Loucy (cell line): ENCODE data around the gene SLX9.

Experiments
- H2AFZ ChIP-seq: fragments of 200-600 bp; sonication (generic); 2 replicates; pipeline ENCODE4 v1.6.0; 2016; ENCODE audit warnings: antibody characterized with exemption, mild to moderate bottlenecking, low read length, moderate library complexity
- H3F3A ChIP-seq: fragments of 200-600 bp; 2 replicates; pipeline ENCODE4 v1.6.0; 2016; ENCODE audit warnings: antibody characterized with exemption, low read depth, mild to moderate bottlenecking
- H3K27me3 ChIP-seq: fragments of 200-600 bp; sonication (generic); 2 replicates; pipeline ENCODE4 v1.6.1; 2014; ENCODE audit warnings: low read length, mild to moderate bottlenecking; ENCODE audit not compliant: insufficient read depth, poor library complexity, severe bottlenecking
- H3K36me3 ChIP-seq: fragments of 200-600 bp; sonication (generic); 2 replicates; pipeline ENCODE4 v1.6.1; 2016; ENCODE audit warnings: low read length; ENCODE audit not compliant: insufficient read depth
- H3K4me1 ChIP-seq: fragments of 200-600 bp; sonication (generic); 2 replicates; pipeline ENCODE4 v1.5.1; 2014; ENCODE audit warnings: low read length, mild to moderate bottlenecking; ENCODE audit not compliant: insufficient read depth, poor library complexity, severe bottlenecking
- H3K4me2 ChIP-seq: fragments of 200-600 bp; sonication (generic); 2 replicates; pipeline ENCODE4 v1.6.0; 2014; ENCODE audit warnings: antibody characterized with exemption, low read length, low read depth, mild to moderate bottlenecking; ENCODE audit not compliant: poor library complexity, severe bottlenecking
- H3K4me3 ChIP-seq: fragments of 200-600 bp; sonication (generic); 2 replicates; pipeline ENCODE4 v1.5.1; 2014; ENCODE audit warnings: low read length, mild to moderate bottlenecking, mixed read lengths; ENCODE audit not compliant: poor library complexity, severe bottlenecking
- H3K79me2 ChIP-seq: fragments of 200-600 bp; sonication (generic); 2 replicates; pipeline ENCODE4 v1.6.1; 2014; ENCODE audit warnings: low read length; ENCODE audit not compliant: insufficient read depth
- H3K9ac ChIP-seq: fragments of 200-600 bp; sonication (generic); 2 replicates; pipeline ENCODE4 v1.6.0; 2014; ENCODE audit warnings: mild to moderate bottlenecking, low read depth, low read length, moderate library complexity; ENCODE audit not compliant: poor library complexity, severe bottlenecking
- H3K9me2 ChIP-seq: fragments of 200-600 bp; sonication (generic); replicated peaks from 2 replicates; pipeline ENCODE4 v1.6.1; 2016; ENCODE audit warnings: low read depth, low read length, mixed read lengths
- H3K9me3 ChIP-seq: fragments of 200-600 bp; sonication (generic); 2 replicates; pipeline ENCODE4 v1.6.1; 2014; ENCODE audit warnings: mild to moderate bottlenecking, antibody characterized with exemption, low read length, low read depth; ENCODE audit not compliant: insufficient read depth
- H4K20me1 ChIP-seq: fragments of 200-600 bp; sonication (generic); 2 replicates; pipeline ENCODE4 v1.6.0; 2014; ENCODE audit warnings: antibody characterized with exemption, low read length, mild to moderate bottlenecking; ENCODE audit not compliant: insufficient read depth, poor library complexity, severe bottlenecking
- CTCF ChIP-seq: fragments of 200-600 bp; sonication (generic); conservative IDR thresholded peaks from 2 replicates; pipeline ENCODE4 v1.5.1; 2014; ENCODE audit warnings: mild to moderate bottlenecking, antibody characterized with exemption, low read length
- EZH2phosphoT487 ChIP-seq: fragments of 200-600 bp; IDR thresholded peaks from 2 replicates; pipeline ENCODE4 v1.6.1; 2018; ENCODE audit warnings: antibody characterized with exemption, mild to moderate bottlenecking, moderate library complexity, borderline replicate concordance

Gene SLX9

GRCh38 chr21:44943005-44943685 is 3.3 kb downstream of the SLX9 start:
- Histone ChIP-seq H3K4me1 (peaks cover 34% of the 10 kb centered on the region), H3K4me3 (peak overlapping the region; percentile 99), H3K9me3 (no peaks in the 10 kb centered on the region), H3K27me3 (no peaks in the 10 kb centered on the region), H3K9ac (no peak overlapping the region), H3K79me2 (peaks cover 92% of the 10 kb centered on the region), H3K4me2 (peak overlapping the region; percentile 97), H3K36me3 (peaks cover 9% of the 10 kb centered on the region; the same call in 1 of the 2 replicates), H3K9me2 (no peaks in the 10 kb centered on the region), H4K20me1 (peaks cover 47% of the 10 kb centered on the region), H2AFZ (no peak overlapping the region), H3F3A (no peaks in the 10 kb centered on the region)
- TF ChIP-seq EZH2phosphoT487, result no peak
- TF ChIP-seq CTCF, result no peak

GRCh38 chr21:44943686-44944550 is 4.1 kb downstream of the SLX9 start:
- Histone ChIP-seq H3K4me2 (peak overlapping the region; percentile 97), H4K20me1 (peaks cover 47% of the 10 kb centered on the region), H3K9me3 (no peaks in the 10 kb centered on the region), H3K9ac (no peak overlapping the region), H3K4me3 (no peak overlapping the region), H3K9me2 (no peaks in the 10 kb centered on the region), H3K27me3 (no peaks in the 10 kb centered on the region), H3K36me3 (peaks cover 9% of the 10 kb centered on the region; the same call in 1 of the 2 replicates), H3K4me1 (peaks cover 31% of the 10 kb centered on the region), H3F3A (no peaks in the 10 kb centered on the region), H2AFZ (no peak overlapping the region), H3K79me2 (peaks cover 87% of the 10 kb centered on the region)
- TF ChIP-seq EZH2phosphoT487, result no peak
- no peak for TF ChIP-seq CTCF

GRCh38 chr21:44944596-44944995 is 4.8 kb downstream of the SLX9 start:
- Histone ChIP-seq H3K4me2 (no peak overlapping the region), H3K36me3 (peaks cover 9% of the 10 kb centered on the region; the same call in 1 of the 2 replicates), H3K9ac (no peak overlapping the region), H3F3A (no peaks in the 10 kb centered on the region), H2AFZ (no peak overlapping the region), H3K4me3 (no peak overlapping the region), H3K27me3 (no peaks in the 10 kb centered on the region), H3K9me2 (no peaks in the 10 kb centered on the region), H3K79me2 (peaks cover 85% of the 10 kb centered on the region), H3K4me1 (peaks cover 24% of the 10 kb centered on the region), H4K20me1 (peaks cover 47% of the 10 kb centered on the region), H3K9me3 (no peaks in the 10 kb centered on the region)
- TF ChIP-seq CTCF (no peak), EZH2phosphoT487 (no peak)
